NT2/D1 (cell line): ENCODE data around the gene KCNT1.

Source experiments
- DNase-seq: peaks from one replicate; pipeline ENCODE4 v3.0.0-alpha.2; 2011; ENCODE audit warnings: low read depth, low spot score
- H3K27me3 ChIP-seq: 2 replicates; pipeline ENCODE4 v1.6.0; 2011; ENCODE audit warnings: mild to moderate bottlenecking; ENCODE audit not compliant: insufficient read length, insufficient read depth
- H3K36me3 ChIP-seq: 2 replicates; pipeline ENCODE4 v1.6.1; 2011; ENCODE audit warnings: mild to moderate bottlenecking, low read length, mixed read lengths; ENCODE audit not compliant: insufficient read depth, insufficient read length
- H3K4me1 ChIP-seq: 2 replicates; pipeline ENCODE4 v1.5.1; 2011; ENCODE audit not compliant: insufficient read depth, insufficient read length
- H3K4me3 ChIP-seq: 2 replicates; pipeline ENCODE4 v1.5.1; 2011; ENCODE audit warnings: low read depth; ENCODE audit not compliant: insufficient read length
- H3K9ac ChIP-seq: 2 replicates; pipeline ENCODE4 v1.6.0; 2011; ENCODE audit warnings: low read depth; ENCODE audit not compliant: insufficient read length
- H3K9me3 ChIP-seq: 2 replicates; pipeline ENCODE4 v1.5.1; 2011; ENCODE audit warnings: mild to moderate bottlenecking, low read length; ENCODE audit not compliant: insufficient read depth
- SUZ12 ChIP-seq: IDR thresholded peaks from 2 replicates; pipeline ENCODE4 v1.6.1; 2011; ENCODE audit not compliant: insufficient read length, insufficient read depth; ENCODE audit errors: extremely low read depth
- YY1 ChIP-seq: IDR thresholded peaks from 2 replicates; pipeline ENCODE4 v1.6.1; 2011; ENCODE audit not compliant: insufficient read length, insufficient read depth
- ZNF274 ChIP-seq: IDR thresholded peaks from 2 replicates; pipeline ENCODE4 v1.6.1; 2011; ENCODE audit warnings: mild to moderate bottlenecking, low read depth, low read length

KCNT1 gene

GRCh38 chr9:135788576-135789300, 86.8 kb downstream of the KCNT1 start:
- Histone ChIP-seq H3K27me3 (no peaks in the 10 kb centered on the region), H3K9ac (peak overlapping the region; percentile 32), H3K4me1 (peaks cover 7% of the 10 kb centered on the region), H3K36me3 (no peaks in the 10 kb centered on the region), H3K9me3 (no peaks in the 10 kb centered on the region), H3K4me3 (no peak overlapping the region)
- no peak for DNase-seq
- TF ChIP-seq ZNF274 (no peak), YY1 (no peak), SUZ12 (no peak)

DNA sequence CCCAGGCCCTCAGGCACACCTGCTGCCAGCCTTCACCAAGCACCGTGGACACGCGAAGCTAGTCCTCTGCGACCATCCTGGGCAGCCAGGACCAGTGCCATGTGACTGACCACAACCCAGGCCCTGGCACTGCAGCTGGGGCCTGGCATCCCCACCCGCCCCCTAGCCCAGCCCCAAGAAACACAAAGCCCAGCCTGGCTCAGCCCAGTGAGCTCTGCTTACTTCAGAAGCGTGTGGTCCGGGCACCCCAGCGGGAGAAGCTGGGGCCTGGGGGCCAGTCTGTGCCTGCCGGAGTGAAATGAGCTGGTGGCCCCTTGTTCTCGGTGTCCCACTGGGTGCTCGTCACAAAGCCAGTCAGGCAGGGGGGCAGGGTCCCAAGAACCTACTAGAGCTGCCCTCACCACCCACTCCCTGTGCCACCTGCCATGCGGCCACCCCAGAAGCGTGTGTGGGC, 87.9 kb downstream of the KCNT1 start:
- Histone ChIP-seq H3K27me3 (no peaks in the 10 kb centered on the region), H3K4me1 (peaks cover 5% of the 10 kb centered on the region), H3K9ac (no peak overlapping the region), H3K4me3 (no peak overlapping the region), H3K36me3 (no peaks in the 10 kb centered on the region), H3K9me3 (no peaks in the 10 kb centered on the region)
- TF ChIP-seq ZNF274: no peak
- no peak for TF ChIP-seq SUZ12
- TF ChIP-seq YY1: no peak
- DNase-seq: no peak

GRCh38 chr9:135790356-135790755, 88.4 kb downstream of the KCNT1 start:
- TF ChIP-seq YY1 (no peak), ZNF274 (no peak), SUZ12 (no peak)
- Histone ChIP-seq H3K4me3 (no peak overlapping the region), H3K9me3 (no peaks in the 10 kb centered on the region), H3K36me3 (no peaks in the 10 kb centered on the region), H3K9ac (no peak overlapping the region), H3K27me3 (no peaks in the 10 kb centered on the region), H3K4me1 (peaks cover 5% of the 10 kb centered on the region)
- no peak for DNase-seq

DNA sequence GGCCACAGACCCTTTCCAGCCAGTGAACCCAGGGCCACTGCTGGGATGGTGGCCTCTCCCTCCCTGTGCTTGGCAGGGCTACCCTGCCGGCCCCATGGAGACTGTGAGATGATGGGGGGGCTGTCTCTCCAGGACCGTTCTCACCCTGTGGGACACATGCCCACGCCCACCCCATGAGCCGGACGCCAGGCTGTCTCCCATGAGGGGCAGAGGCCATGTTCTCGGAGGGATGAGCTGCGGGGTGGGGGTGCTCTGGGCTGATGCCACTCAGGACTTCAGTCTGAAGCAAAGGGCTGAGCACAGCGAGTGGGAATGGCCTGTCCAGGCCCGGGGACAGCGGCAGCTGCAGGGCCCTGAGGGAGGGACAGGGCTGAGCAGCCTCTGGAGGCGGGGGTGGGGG, 88.9 kb downstream of the KCNT1 start:
- no peak overlapping the region for H3K9ac ChIP-seq
- H3K4me3 ChIP-seq: no peak overlapping the region
- H3K27me3 ChIP-seq: no peaks in the 10 kb centered on the region

DNA sequence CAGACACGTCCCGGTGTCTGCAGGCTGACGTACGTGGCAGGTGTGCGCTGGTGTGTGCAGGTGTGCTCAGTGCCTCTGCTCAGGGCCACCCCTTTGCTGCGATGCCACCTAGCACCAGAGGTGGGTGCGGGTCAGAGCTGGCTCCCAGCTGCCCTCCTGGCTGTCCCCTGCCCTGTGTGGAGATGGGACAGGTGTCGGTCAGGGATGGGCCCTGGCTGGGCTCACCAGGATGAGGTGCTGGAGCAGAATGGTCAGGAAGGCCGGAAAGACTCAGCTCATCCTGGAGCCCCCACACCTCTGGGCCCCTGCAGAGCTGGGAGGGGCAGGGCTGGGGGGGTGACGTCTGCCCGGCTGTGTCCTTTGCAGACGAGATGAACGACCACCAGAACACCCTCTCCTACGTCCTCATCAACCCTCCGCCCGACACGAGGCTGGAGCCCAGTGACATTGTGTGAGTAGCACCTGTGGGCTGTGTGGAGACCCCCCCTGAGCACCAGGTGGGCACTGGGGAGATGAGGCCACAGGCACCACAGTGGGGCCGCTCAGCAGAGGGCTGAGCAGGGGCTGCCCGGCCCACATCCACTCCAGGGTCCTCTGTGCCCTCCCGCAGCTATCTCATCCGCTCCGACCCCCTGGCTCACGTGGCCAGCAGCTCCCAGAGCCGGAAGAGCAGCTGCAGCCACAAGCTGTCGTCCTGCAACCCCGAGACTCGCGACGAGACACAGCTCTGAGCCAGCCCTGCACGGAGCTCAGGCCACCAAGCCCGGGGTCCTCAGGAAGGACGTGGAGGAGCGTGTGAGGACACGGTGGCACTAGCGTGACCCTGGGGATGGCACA, 89.7 kb downstream of the KCNT1 start:
- H3K4me1 ChIP-seq: peaks cover 5% of the 10 kb centered on the region
- no peak for DNase-seq

More for the DNA sequence above, 88.9 kb downstream of the KCNT1 start:
- no peak for DNase-seq
- H3K36me3 ChIP-seq: no peaks in the 10 kb centered on the region
- TF ChIP-seq ZNF274 (no peak), SUZ12 (no peak), YY1 (no peak)
- H3K9me3 ChIP-seq: no peaks in the 10 kb centered on the region
- H3K4me1 ChIP-seq: peaks cover 5% of the 10 kb centered on the region

GRCh38 chr9:135792268-135793128, 90.5 kb downstream of the KCNT1 start:
- H3K9ac ChIP-seq: no peak overlapping the region

More for the DNA sequence above, 89.7 kb downstream of the KCNT1 start:
- no peak overlapping the region for H3K9ac ChIP-seq
- no peaks in the 10 kb centered on the region for H3K36me3 ChIP-seq
- no peaks in the 10 kb centered on the region for H3K9me3 ChIP-seq
- TF ChIP-seq SUZ12 (no peak), ZNF274 (no peak)
- H3K27me3 ChIP-seq: no peaks in the 10 kb centered on the region
- H3K4me3 ChIP-seq: no peak overlapping the region

More at GRCh38 chr9:135792268-135793128, 90.5 kb downstream of the KCNT1 start:
- Histone ChIP-seq H3K27me3 (no peaks in the 10 kb centered on the region), H3K36me3 (no peaks in the 10 kb centered on the region), H3K4me3 (no peak overlapping the region), H3K9me3 (no peaks in the 10 kb centered on the region), H3K4me1 (peaks cover 5% of the 10 kb centered on the region)
- no peak for DNase-seq
- TF ChIP-seq YY1 (no peak), ZNF274 (no peak), SUZ12 (no peak)
